ENCODE data around the gene IRX2. TPM values are rescaled to one million over a fixed set of nuclear protein-coding genes. Genes with fewer than 3 reads are reported as not detected.

Gene IRX2
- total RNA-seq, 1 donor from 2014 or later, result not detected

DNA sequence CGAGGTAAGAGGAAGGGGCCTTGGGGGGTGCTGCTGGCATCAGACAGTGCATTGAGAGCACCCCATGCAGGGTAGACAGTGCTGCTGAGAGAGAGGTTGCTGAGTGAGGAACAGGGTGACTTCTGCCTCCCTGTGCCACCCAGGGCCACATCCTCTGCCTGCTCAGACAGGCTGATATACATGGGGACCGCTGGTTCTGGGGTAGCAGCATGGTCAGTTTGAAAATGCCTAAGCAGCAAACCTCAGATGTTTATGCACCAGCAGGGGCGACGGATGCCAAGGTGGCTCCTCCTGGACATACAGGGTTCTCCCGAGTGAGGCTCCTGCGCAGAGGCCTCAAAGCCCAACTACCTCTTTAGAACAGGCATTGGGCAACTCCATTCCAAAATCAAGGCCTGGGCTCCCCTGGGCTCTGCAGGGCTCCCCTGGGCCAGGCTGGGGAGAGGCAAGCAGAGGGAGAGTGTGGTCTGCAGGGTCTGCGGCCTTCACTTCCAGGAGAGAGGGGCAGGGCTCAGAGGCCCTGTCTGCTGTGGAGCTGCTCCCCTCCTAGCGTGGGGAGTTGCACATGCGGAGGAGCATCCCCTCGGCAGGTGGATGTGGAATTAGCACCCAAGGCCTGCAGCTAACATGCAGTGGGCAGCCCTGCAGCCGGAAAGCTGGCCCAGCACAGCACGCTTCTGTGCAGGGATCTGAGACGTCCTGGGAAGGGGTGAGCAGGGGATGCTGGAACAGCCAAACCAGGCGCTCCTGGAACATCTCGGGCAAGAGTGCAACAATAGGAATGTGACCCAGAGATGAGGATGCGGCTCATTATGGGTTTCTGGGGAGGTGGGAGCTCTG, 46.5 kb downstream of the IRX2 start:
- Mint-ChIP-seq H3K4me3 (no peak overlapping the region), H3K9me3 (no peaks in the 10 kb centered on the region), H3K36me3 (ENCODE audit: low read depth) (no peaks in the 10 kb centered on the region), H3K27me3 (no peaks in the 10 kb centered on the region), H3K27ac (no peak overlapping the region), H3K4me1 (no peaks in the 10 kb centered on the region)
- TF ChIP-seq, protein P1, sequence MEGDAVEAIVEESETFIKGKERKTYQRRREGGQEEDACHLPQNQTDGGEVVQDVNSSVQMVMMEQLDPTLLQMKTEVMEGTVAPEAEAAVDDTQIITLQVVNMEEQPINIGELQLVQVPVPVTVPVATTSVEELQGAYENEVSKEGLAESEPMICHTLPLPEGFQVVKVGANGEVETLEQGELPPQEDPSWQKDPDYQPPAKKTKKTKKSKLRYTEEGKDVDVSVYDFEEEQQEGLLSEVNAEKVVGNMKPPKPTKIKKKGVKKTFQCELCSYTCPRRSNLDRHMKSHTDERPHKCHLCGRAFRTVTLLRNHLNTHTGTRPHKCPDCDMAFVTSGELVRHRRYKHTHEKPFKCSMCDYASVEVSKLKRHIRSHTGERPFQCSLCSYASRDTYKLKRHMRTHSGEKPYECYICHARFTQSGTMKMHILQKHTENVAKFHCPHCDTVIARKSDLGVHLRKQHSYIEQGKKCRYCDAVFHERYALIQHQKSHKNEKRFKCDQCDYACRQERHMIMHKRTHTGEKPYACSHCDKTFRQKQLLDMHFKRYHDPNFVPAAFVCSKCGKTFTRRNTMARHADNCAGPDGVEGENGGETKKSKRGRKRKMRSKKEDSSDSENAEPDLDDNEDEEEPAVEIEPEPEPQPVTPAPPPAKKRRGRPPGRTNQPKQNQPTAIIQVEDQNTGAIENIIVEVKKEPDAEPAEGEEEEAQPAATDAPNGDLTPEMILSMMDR (IDR thresholded peaks at IDR 0.05), result no peak
- POLR2A ChIA-PET, result no interaction called here
- CTCF ChIA-PET, result no interaction called here
- ATAC-seq (ENCODE audit: low read depth) (no peak), DNase-seq (no peak)
- intact Hi-C loops (cut with micrococcal nuclease), result no loop called here

DNA sequence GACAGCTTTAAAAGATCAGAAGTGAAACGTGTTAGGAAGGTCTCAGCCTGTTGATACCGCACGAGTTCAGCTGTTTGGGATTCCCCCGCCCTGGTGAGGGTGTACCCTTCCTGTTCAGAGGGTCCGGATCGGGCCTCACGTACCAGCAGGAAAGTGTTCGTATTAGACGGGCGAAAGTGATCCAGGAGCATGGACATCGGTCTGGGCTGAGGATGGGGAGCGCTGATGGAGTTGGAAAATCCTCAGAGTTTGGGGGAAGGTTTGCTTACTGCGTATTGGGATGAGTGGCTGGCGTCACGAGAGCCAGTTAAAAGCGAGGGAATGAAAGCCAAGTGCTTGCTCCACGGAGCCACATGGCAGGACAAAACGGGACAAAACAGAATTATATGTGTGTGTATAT, 47.4 kb downstream of the IRX2 start:
- Mint-ChIP-seq H3K27ac (no peak overlapping the region), H3K9me3 (no peaks in the 10 kb centered on the region), H3K27me3 (no peaks in the 10 kb centered on the region), H3K36me3 (ENCODE audit: low read depth) (no peaks in the 10 kb centered on the region), H3K4me3 (no peak overlapping the region), H3K4me1 (no peaks in the 10 kb centered on the region)
- DNase-seq (no peak), ATAC-seq (ENCODE audit: low read depth) (no peak)
- POLR2A ChIA-PET, result no interaction called here
- CTCF ChIA-PET, result no interaction called here
- TF ChIP-seq, protein P1 (IDR thresholded peaks at IDR 0.05), result no peak
- intact Hi-C loops (cut with micrococcal nuclease), result no loop called here

DNA sequence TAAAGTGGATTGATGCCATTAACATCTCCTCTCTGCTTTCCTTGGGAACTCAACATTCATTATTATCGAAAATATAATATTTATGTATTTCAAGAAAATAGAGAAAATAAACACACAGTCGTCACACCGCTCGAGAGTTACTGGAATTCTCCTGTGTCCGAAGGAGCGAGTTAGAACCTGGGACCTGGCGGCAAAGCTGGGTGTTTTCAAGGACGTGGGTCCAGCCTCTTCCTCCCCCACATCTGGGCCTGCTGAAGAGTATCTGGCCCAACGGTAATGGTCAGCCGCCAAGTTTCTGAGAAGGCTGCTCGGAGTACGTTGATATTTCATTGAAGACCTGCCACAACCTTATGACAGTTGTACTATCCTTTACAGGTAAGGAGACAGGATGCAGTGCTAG, 47.9 kb downstream of the IRX2 start:
- TF ChIP-seq, protein P1 (IDR thresholded peaks at IDR 0.05), result no peak
- Mint-ChIP-seq H3K36me3 (ENCODE audit: low read depth) (no peaks in the 10 kb centered on the region), H3K4me1 (no peaks in the 10 kb centered on the region), H3K9me3 (no peaks in the 10 kb centered on the region), H3K4me3 (no peak overlapping the region), H3K27me3 (no peaks in the 10 kb centered on the region), H3K27ac (no peak overlapping the region)
- POLR2A ChIA-PET, result no interaction called here
- intact Hi-C loops (cut with micrococcal nuclease), result no loop called here
- DNase-seq (no peak), ATAC-seq (ENCODE audit: low read depth) (no peak)
- CTCF ChIA-PET, result no interaction called here

DNA sequence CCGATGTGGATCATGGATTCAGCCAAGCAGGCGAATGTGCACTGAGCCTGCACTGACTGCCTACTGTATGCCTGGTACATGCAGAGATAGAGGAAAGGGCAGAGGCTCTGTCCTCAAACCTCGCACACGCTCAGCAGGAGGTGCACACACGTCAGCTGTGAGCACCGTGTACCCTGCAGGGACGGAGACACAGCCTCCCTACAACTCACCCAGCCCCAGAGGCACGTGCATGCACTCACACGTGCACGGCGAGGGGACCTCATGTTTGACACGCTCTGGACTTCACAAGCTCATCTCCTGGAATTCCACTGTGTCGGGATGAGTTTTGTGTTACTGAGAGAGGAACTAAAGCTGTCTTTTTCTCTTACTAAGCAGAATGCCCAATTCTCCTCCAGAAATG, 48.4 kb downstream of the IRX2 start:
- Mint-ChIP-seq H3K9me3 (no peaks in the 10 kb centered on the region), H3K27ac (no peak overlapping the region), H3K36me3 (ENCODE audit: low read depth) (no peaks in the 10 kb centered on the region), H3K4me1 (no peaks in the 10 kb centered on the region), H3K4me3 (no peak overlapping the region), H3K27me3 (no peaks in the 10 kb centered on the region)
- ATAC-seq (ENCODE audit: low read depth), result no peak
- TF ChIP-seq, protein P1 (IDR thresholded peaks at IDR 0.05), result no peak
- intact Hi-C loops (cut with micrococcal nuclease), result no loop called here
- POLR2A ChIA-PET, result no interaction called here
- DNase-seq, result no peak
- CTCF ChIA-PET, result no interaction called here

DNA sequence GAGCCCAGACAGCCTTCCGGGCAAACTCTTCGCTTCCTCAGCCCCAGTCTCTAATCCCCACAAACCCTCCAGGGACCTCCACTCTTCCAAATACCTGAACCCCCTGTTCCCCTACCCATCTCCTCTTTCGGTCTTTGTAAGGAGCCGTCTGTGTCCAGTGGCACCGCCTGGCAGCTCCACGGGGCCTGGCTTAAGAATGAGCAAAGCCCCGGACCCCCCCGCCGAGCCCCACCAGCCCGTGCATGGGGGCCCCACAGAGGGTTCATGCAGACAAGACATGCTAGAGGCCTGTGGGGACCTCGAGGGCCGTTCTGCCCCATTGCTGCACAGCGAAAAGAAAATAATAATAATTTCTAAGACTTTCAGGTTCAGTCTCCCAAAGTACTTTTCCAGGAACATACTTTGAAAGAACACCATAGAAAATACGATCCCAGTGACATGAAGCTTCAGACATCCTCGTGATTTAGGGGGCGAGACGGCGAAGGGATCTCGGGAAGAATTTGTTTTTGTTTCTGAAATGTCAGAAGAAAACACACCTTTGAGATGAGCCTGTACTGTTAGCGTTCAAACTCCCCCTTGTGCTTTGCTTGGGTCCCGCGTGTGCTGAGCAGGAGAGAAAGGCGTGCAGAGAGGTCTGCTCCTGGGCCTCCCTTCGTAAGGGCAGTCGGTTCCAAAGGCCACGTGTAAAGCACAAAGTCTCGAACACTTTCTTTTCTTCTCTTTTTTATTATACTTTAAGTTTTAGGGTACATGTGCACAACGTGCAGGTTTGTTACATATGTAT, 49.2 kb downstream of the IRX2 start:
- H3K36me3 Mint-ChIP-seq (ENCODE audit: low read depth), result no peaks in the 10 kb centered on the region
- CTCF ChIA-PET, result no interaction called here
- H3K4me1 Mint-ChIP-seq, result no peaks in the 10 kb centered on the region
- no peaks in the 10 kb centered on the region for H3K9me3 Mint-ChIP-seq
- no peak overlapping the region for H3K4me3 Mint-ChIP-seq
- TF ChIP-seq, protein P1 (IDR thresholded peaks at IDR 0.05), result no peak
- intact Hi-C loops (cut with micrococcal nuclease), result no loop called here
- ATAC-seq (ENCODE audit: low read depth), result no peak
- no peak for DNase-seq
- POLR2A ChIA-PET, result no interaction called here
- no peaks in the 10 kb centered on the region for H3K27me3 Mint-ChIP-seq
- no peak overlapping the region for H3K27ac Mint-ChIP-seq
